MV-4-11 (cell line): ENCODE measurements around the gene CCDC77.
"Not testable (repeated sequence)": the region's sequence is repeated elsewhere in the genome, so short reads cannot be mapped to it uniquely, and the experiment has no call there.

Experiments
- DNase-seq: peaks from one replicate; lab custom pipeline; 2025; lab: John Stamatoyannopoulos, UW

Gene CCDC77

GRCh38 chr12:401235-402028, at the start of gene CCDC77:
TSS of gene CCDC77 (plus strand) at chr12:401644. CDS start at chr12:409384, 7,740 bp downstream.
- no peak for DNase-seq

- no peak for DNase-seq
Observed at GRCh38 chr12:356276-356988, 45.0 kb upstream of the CCDC77 start.

GRCh38 chr12:359091-359490, 42.4 kb upstream of the CCDC77 start:
- no peak for DNase-seq

GRCh38 chr12:366820-367219, 34.6 kb upstream of the CCDC77 start:
- DNase-seq = no peak

- DNase-seq = no peak
Observed at GRCh38 chr12:367972-368371, 33.5 kb upstream of the CCDC77 start.

DNA sequence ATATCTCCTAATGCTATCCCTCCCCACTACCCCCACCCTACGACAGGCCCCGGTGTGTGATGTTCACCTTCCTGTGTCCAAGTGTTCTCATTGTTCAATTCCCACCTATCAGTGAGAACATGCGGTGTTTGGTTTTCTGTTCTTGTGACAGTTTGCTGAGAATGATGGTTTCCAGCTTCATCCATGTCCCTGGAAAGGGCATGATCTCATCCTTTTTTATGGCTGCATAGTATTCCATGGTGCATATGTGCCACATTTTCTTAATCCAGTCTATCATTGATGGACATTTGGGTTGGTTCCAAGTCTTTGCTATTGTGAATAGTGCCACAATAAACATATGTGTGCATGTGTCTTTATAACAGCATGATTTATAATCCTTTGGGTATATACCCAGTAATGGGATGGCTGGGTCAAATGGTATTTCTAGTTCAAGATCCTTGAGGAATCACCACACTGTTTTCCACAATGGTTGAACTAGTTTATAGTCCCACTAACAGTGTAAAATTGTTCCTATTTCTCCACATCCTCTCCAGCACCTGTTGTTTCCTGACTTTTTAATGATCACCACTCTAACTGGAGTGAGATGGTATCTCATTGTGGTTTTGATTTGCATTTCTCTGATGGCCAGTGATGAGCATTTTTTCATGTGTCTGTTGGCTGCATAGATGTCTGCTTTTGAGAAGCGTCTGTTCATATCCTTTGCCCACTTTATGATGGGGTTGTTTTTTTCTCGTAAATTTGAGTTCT, 30.5 kb upstream of the CCDC77 start:
- DNase-seq = not testable (repeated sequence)

DNA sequence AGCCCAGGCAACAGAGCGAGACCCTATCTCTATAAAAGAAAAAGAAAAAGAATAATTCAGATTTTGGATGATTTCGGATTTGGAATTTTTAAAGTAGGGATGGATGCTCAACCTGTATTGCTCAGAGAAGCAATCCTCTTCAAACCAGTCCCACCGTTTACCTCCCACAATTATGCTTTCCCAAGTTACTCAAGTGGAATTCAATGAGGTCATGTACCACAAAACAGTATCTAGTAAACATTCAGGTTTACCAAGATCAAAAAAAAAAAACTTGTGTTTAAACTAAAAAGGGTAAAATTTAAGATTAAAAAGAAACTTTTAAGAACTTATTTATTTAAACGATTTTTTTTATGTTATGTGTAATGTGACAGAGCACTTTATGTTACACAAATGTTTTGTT, 14.8 kb upstream of the CCDC77 start:
- no peak for DNase-seq

GRCh38 chr12:388012-388411, 13.4 kb upstream of the CCDC77 start:
- no peak for DNase-seq

GRCh38 chr12:388541-389141, 12.8 kb upstream of the CCDC77 start:
- no peak for DNase-seq

- no peak for DNase-seq
Observed at GRCh38 chr12:389142-390096, 12.0 kb upstream of the CCDC77 start, which contains the start of gene KDM5A. TSS of gene KDM5A (minus strand) at chr12:389320. CDS start at chr12:389091, 229 bp downstream.

DNA sequence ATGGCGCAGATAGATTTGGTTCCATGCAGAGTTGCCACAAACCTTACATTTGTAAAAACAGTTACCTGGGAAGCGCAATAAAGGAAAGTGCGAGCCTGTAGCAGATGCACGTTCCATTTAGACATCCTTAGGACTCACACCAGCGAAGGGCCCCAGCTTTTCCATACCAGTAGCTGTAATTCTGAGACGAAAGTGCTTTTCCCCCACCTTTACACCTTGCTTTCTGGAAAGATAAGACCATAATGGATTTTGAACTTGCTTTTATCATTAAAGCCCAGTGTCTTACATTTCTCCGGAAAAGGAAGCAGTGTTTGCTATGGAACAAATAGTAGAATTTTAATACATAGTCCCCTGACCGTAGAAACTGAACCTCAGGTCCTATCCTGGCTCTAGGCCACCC, 616 bp upstream of the CCDC77 start:
- DNase-seq = no peak

DNA sequence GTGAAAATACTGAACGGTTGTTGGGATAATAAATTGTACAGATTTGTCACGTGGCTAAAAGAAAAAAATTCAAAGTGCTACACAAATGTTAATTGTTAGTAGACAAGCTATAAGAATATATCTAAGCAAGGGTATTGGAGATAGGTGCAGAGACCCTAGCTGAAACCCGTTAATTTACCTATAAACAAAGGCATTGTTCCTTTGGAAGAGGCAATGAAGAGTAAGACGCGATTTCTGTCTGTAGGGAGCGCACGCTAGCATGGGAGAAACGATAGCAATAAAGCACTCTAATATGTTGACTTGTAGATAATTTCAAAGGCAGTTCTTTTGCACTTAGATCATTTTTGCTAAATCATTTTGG, 565 bp downstream of the CCDC77 start:
- DNase-seq = no peak

GRCh38 chr12:414859-415258, 13.4 kb downstream of the CCDC77 start:
- DNase-seq = no peak

DNA sequence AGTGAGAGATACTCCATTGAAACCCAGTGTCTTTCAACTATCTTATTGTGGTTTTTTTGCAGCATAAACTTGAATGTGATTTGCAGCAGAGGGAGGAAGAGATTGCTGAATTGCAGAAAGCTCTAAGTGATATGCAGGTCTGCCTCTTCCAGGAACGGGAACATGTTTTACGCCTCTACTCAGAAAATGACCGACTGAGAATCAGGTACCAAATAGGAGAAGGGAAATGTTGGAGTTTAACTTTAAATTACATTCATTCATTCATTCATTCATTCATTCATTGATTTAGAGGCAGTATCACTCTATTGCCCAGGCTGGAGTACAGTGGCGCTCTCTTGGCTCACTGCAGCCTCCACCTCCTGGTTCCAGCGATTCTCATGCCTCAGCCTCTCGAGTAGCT, 17.0 kb downstream of the CCDC77 start:
- no peak for DNase-seq

- DNase-seq = no peak
Observed at GRCh38 chr12:422526-422925, 21.1 kb downstream of the CCDC77 start.

- DNase-seq = not testable (repeated sequence)
Observed at GRCh38 chr12:435737-436136, 34.3 kb downstream of the CCDC77 start.

GRCh38 chr12:442235-442884, 40.9 kb downstream of the CCDC77 start:
- DNase-seq = peak; percentile 21

DNA sequence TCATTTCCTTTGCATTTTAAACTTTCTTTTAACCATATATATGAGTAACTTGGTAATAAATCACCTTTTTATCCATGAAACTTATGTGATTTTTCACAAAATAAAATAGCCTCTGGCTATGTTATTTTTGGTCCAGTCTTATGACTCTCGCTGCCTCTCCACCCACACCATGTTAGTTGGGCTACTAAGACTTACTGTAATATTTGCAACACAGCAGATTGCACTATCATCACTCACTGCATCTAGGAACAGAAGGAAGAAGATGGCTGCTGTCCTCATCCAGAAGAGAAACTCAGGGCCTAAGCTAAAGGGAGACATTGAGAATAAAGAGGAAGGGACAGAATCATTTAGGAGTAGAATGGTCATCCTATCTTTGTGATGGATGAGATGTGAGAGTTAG, 45.7 kb downstream of the CCDC77 start:
- no peak for DNase-seq

DNA sequence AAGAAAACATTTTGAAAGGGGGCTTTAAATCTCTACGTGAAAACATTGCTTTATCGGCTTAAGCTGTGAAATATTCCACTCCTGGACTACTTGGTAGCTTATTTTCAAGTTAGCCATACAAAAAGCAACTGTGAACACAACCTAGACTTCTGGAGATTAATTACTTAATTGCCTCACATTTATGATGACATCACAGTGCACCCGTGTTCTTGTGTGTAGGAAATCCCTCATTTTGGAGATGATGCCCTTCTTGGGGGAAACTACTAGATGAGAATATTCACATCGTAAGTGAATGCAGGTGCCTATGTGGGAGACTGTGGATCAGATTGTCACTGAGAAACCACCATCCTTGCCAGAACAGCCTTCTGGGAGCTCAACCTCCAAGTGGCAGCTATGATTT, 47.8 kb downstream of the CCDC77 start:
- DNase-seq = no peak

DNA sequence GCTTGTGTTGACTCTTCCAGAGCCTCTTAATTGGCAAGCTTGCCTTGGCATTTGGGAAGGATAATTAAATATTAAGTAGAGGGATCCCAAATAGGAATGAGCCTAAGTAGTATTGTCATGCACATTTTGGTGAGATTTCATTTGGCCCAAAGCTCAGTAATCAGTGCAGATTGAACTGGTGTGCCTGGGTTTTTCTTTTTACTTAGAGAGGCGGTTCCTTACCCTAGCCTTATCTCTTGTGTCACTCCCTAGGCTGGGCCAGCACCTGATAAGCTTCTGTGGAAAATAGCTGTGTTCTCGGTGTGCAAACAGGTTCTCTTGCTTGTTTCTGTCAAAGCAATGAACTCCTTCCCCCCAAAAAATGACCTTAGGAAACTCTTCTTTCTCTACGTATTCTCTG, 49.0 kb downstream of the CCDC77 start:
- DNase-seq = no peak
